H1 (cell line): Measurements from ENCODE around the gene TRAF5. TPM values are rescaled to one million over a fixed set of nuclear protein-coding genes. Genes with fewer than 3 reads are reported as not detected.

Source experiments
- CTCF ChIA-PET: fragments of 300-600 bp; sonication (Branson Sonifier 250); formaldehyde crosslinking; loops from one replicate; lab custom pipeline; 2021; ENCODE audit not compliant: partially characterized antibody; lab: Charles Lee
- POLR2A ChIA-PET: fragments of 300-600 bp; sonication (Branson Sonifier 250); formaldehyde crosslinking; loops from one replicate; lab custom pipeline; 2021; ENCODE audit warnings: inconsistent platforms; ENCODE audit not compliant: partially characterized antibody; lab: Charles Lee
- DNase-seq, 2 experiments: peaks; one replicate each; pipeline versions ENCODE4 v3.0.0 to v3.0.0-alpha.2; 2010 to 2022; ENCODE audit warnings: low spot score in 2 of 2, low read depth in 1 of 2, mixed read lengths in 1 of 2
- FAIRE-seq: peaks from 2 replicates; lab custom pipeline; 2011; peaks lifted over from hg19 to GRCh38; lab: Jason Lieb, UNC
- H2AFZ ChIP-seq: 2 replicates; pipeline ENCODE4 v1.8.1; 2012; ENCODE audit warnings: low read length, inconsistent platforms
- H2AK5ac ChIP-seq: 2 replicates; pipeline ENCODE4 v1.6.1; 2013; ENCODE audit warnings: low read depth, low read length
- H2BK120ac ChIP-seq: replicated peaks from 2 replicates; pipeline ENCODE3; 2013; ENCODE audit warnings: low read depth, low read length, inconsistent platforms
- H2BK12ac ChIP-seq: 2 replicates; pipeline ENCODE4 v1.6.1; 2013; ENCODE audit warnings: low read depth, low read length
- H2BK15ac ChIP-seq: 2 replicates; pipeline ENCODE4 v1.6.1; 2013; ENCODE audit warnings: low read length
- H2BK20ac ChIP-seq: 2 replicates; pipeline ENCODE4 v1.6.1; 2013; ENCODE audit warnings: low read length
- H2BK5ac ChIP-seq: 2 replicates; pipeline ENCODE4 v1.6.1; 2013; ENCODE audit warnings: low read depth, low read length
- H3K14ac ChIP-seq: 2 replicates; pipeline ENCODE4 v1.6.1; 2013; ENCODE audit warnings: inconsistent platforms; ENCODE audit not compliant: insufficient read length
- H3K18ac ChIP-seq: 2 replicates; pipeline ENCODE4 v1.6.1; 2013; ENCODE audit warnings: low read length; ENCODE audit errors: extremely low read depth
- H3K23ac ChIP-seq: 2 replicates; pipeline ENCODE4 v1.6.1; 2013; ENCODE audit warnings: inconsistent platforms; ENCODE audit not compliant: insufficient read length
- H3K23me2 ChIP-seq: 2 replicates; pipeline ENCODE4 v1.6.1; 2013; ENCODE audit warnings: low read depth, low read length
- H3K27ac ChIP-seq: 2 replicates; pipeline ENCODE4 v1.6.1; 2011; ENCODE audit warnings: low read depth, low read length, inconsistent platforms
- H3K27me3 ChIP-seq, 4 experiments: replicated peaks in 1 of 4; 1 replicate in 1 of 4; 2 replicates in 3 of 4; pipeline versions ENCODE4 v1.6.1 to v1.8.1; 2011 to 2013; ENCODE audit warnings: low read length in 3 of 4, mild to moderate bottlenecking in 3 of 4, inconsistent platforms in 2 of 4, mixed read lengths in 2 of 4, moderate library complexity in 1 of 4; ENCODE audit not compliant: control insufficient read depth in 3 of 4, insufficient read depth in 3 of 4; ENCODE audit errors: extremely low read depth in 1 of 4
- H3K36me3 ChIP-seq, 4 experiments: 2 replicates each; pipeline versions ENCODE4 v1.6.1 to v1.8.1; 2011 to 2013; ENCODE audit warnings: mild to moderate bottlenecking in 4 of 4, low read length in 3 of 4, moderate library complexity in 2 of 4, control low read depth in 1 of 4, inconsistent platforms in 1 of 4; ENCODE audit not compliant: insufficient read depth in 4 of 4, control insufficient read depth in 2 of 4
- H3K4ac ChIP-seq: replicated peaks from 2 replicates; pipeline ENCODE3; 2013; ENCODE audit warnings: low read length, low read depth, mixed read lengths, inconsistent platforms; ENCODE audit not compliant: insufficient read length
- H3K4me1 ChIP-seq, 4 experiments: replicated peaks in 1 of 4; 1 replicate in 1 of 4; 2 replicates in 3 of 4; pipeline versions ENCODE4 v1.6.1 to v1.8.1; 2011 to 2013; ENCODE audit warnings: low read length in 3 of 4, inconsistent platforms in 2 of 4, mixed read lengths in 1 of 4; ENCODE audit not compliant: insufficient read depth in 4 of 4, control insufficient read depth in 3 of 4
- H3K4me2 ChIP-seq, 2 experiments: 2 replicates each; pipeline versions ENCODE4 v1.6.1 to v1.8.1; 2011 to 2013; ENCODE audit warnings: low read depth in 2 of 2, low read length in 2 of 2, control low read depth in 1 of 2, inconsistent platforms in 1 of 2, mild to moderate bottlenecking in 1 of 2; ENCODE audit not compliant: insufficient read depth in 1 of 2
- H3K4me3 ChIP-seq, 4 experiments: fragments of 200-600, 300-600 bp in 1 of 4; sonication (generic), shearing (Covaris generic), sonication (Bioruptor Twin) in 1 of 4; 2 replicates each; pipeline versions ENCODE4 v1.5.1 to v1.8.1; 2011 to 2016; ENCODE audit warnings: low read length in 4 of 4, low read depth in 3 of 4, control low read depth in 2 of 4, inconsistent platforms in 2 of 4, mild to moderate bottlenecking in 2 of 4, mixed read lengths in 1 of 4, moderate library complexity in 1 of 4; ENCODE audit not compliant: insufficient read depth in 2 of 4; ENCODE audit errors: extremely low read depth in 1 of 4
- H3K56ac ChIP-seq: replicated peaks from 2 replicates; pipeline ENCODE3; 2013; ENCODE audit warnings: low read depth, mild to moderate bottlenecking, mixed read lengths, low read length, inconsistent platforms; ENCODE audit not compliant: insufficient read length
- H3K79me1 ChIP-seq: 2 replicates; pipeline ENCODE4 v1.6.1; 2013; ENCODE audit warnings: low read depth, low read length, control low read depth
- H3K79me2 ChIP-seq, 2 experiments: 2 replicates each; pipeline versions ENCODE4 v1.6.1 to v1.8.1; 2012 to 2013; ENCODE audit warnings: low read length in 2 of 2, mild to moderate bottlenecking in 2 of 2, inconsistent platforms in 1 of 2; ENCODE audit not compliant: insufficient read depth in 2 of 2, control insufficient read depth in 1 of 2
- H3K9ac ChIP-seq, 4 experiments: replicated peaks in 1 of 4; 1 replicate in 1 of 4; 2 replicates in 3 of 4; pipeline versions ENCODE4 v1.6.1 to v1.8.1; 2011 to 2013; ENCODE audit warnings: low read depth in 3 of 4, low read length in 3 of 4, control low read depth in 2 of 4, mild to moderate bottlenecking in 2 of 4, moderate library complexity in 2 of 4, inconsistent platforms in 1 of 4; ENCODE audit errors: extremely low read depth in 1 of 4
- H3K9me3 ChIP-seq, 2 experiments: 2 replicates each; pipeline versions ENCODE4 v1.6.1 to v1.8.1; 2012 to 2013; ENCODE audit warnings: mild to moderate bottlenecking in 2 of 2, moderate library complexity in 2 of 2, control low read depth in 1 of 2, inconsistent platforms in 1 of 2, low read depth in 1 of 2, low read length in 1 of 2, mixed read lengths in 1 of 2; ENCODE audit not compliant: insufficient read depth in 2 of 2
- H4K20me1 ChIP-seq, 2 experiments: replicated peaks in 1 of 2; 2 replicates each; pipeline versions ENCODE3 to v1.8.1; 2011 to 2013; ENCODE audit warnings: inconsistent platforms in 2 of 2, low read length in 2 of 2, mild to moderate bottlenecking in 1 of 2; ENCODE audit not compliant: insufficient read depth in 2 of 2, control insufficient read depth in 1 of 2
- H4K5ac ChIP-seq: 2 replicates; pipeline ENCODE4 v1.6.1; 2013; ENCODE audit warnings: low read length, low read depth, mixed read lengths, inconsistent platforms; ENCODE audit not compliant: insufficient read length
- H4K8ac ChIP-seq: 2 replicates; pipeline ENCODE4 v1.8.0; 2013; ENCODE audit warnings: mild to moderate bottlenecking, moderate library complexity, low read length, inconsistent platforms; ENCODE audit not compliant: insufficient read depth; ENCODE audit errors: extremely low read depth
- H4K91ac ChIP-seq: replicated peaks from 2 replicates; pipeline ENCODE3; 2013; ENCODE audit warnings: low read length, mixed read lengths, inconsistent platforms; ENCODE audit not compliant: insufficient read length
- BRCA1 ChIP-seq: IDR thresholded peaks from 2 replicates; pipeline ENCODE4 v1.6.1; 2012; ENCODE audit warnings: low read depth, low read length, improper control_type of control experiment
- HDAC2 ChIP-seq, 2 experiments: fragments of 300-600 bp in 1 of 2; sonication (generic) in 1 of 2; IDR thresholded peaks; 2 replicates each; pipeline ENCODE4 v1.6.1; 2011 to 2012; ENCODE audit warnings: low read depth in 2 of 2, low read length in 2 of 2, mild to moderate bottlenecking in 2 of 2, moderate library complexity in 2 of 2, borderline replicate concordance in 1 of 2, inconsistent platforms in 1 of 2
- JUND ChIP-seq: IDR thresholded peaks from 2 replicates; pipeline ENCODE4 v1.6.1; 2011; ENCODE audit warnings: mild to moderate bottlenecking, improper control_type of control experiment, low read length
- KDM1A ChIP-seq: fragments of 200-600, 300-600 bp; sonication (generic); IDR thresholded peaks from 2 replicates; pipeline ENCODE4 v1.7.1; 2016; ENCODE audit warnings: mild to moderate bottlenecking, low read length, borderline replicate concordance
- KDM5A ChIP-seq: fragments of 200-600 bp; IDR thresholded peaks from 2 replicates; pipeline ENCODE4 v1.7.1; 2012; ENCODE audit warnings: mild to moderate bottlenecking, low read length, inconsistent platforms, mixed read lengths
- MAX ChIP-seq: IDR thresholded peaks from 2 replicates; pipeline ENCODE4 v1.6.1; 2012; ENCODE audit warnings: inconsistent platforms
- NANOG ChIP-seq: IDR thresholded peaks from 2 replicates; pipeline ENCODE4 v1.6.1; 2011; ENCODE audit warnings: low read length, low read depth, mild to moderate bottlenecking, inconsistent platforms; ENCODE audit not compliant: insufficient read depth, poor library complexity, severe bottlenecking
- POLR2A ChIP-seq, 2 experiments: IDR thresholded peaks; 1 replicate in 1 of 2; 2 replicates in 1 of 2; pipeline ENCODE4 v1.6.1; 2011; ENCODE audit warnings: low read depth in 2 of 2, low read length in 2 of 2, mild to moderate bottlenecking in 2 of 2; ENCODE audit errors: control extremely low read depth in 1 of 2
- RAD21 ChIP-seq, 2 experiments: IDR thresholded peaks in 1 of 2; conservative IDR thresholded peaks in 1 of 2; 2 replicates each; pipeline ENCODE4 v1.6.1; 2011; ENCODE audit warnings: low read depth in 2 of 2, low read length in 2 of 2, improper control_type of control experiment in 1 of 2, inconsistent platforms in 1 of 2, mild to moderate bottlenecking in 1 of 2, moderate library complexity in 1 of 2
- SIX5 ChIP-seq: IDR thresholded peaks from 2 replicates; pipeline ENCODE4 v1.6.1; 2011; ENCODE audit warnings: mild to moderate bottlenecking, low read depth, low read length
- SP1 ChIP-seq: IDR thresholded peaks from 2 replicates; pipeline ENCODE4 v1.6.1; 2011; ENCODE audit warnings: low read depth, low read length
- TAF7 ChIP-seq: optimal IDR thresholded peaks from 2 replicates; pipeline ENCODE3; 2011; ENCODE audit warnings: low read depth, mild to moderate bottlenecking, inconsistent platforms, low read length, moderate library complexity, borderline replicate concordance
- TEAD4 ChIP-seq: IDR thresholded peaks from 2 replicates; pipeline ENCODE4 v1.6.1; 2012; ENCODE audit warnings: low read depth, low read length, inconsistent platforms, mixed read lengths
- WGBS, 2 experiments: shearing (Covaris generic) in 1 of 2; methylation state at CpG; one replicate each; pipeline versions ENCODE4 v1.1.6 to v1.1.7; 2013 to 2015; ENCODE audit warnings: low lambda C conversion rate in 2 of 2, mixed read lengths in 2 of 2, inconsistent platforms in 1 of 2, low coverage in 1 of 2, missing lambda C conversion rate in 1 of 2; ENCODE audit not compliant: insufficient replicate concordance in 2 of 2, insufficient coverage in 1 of 2, insufficient read length in 1 of 2; ENCODE audit errors: extremely low coverage in 1 of 2, missing lambda C conversion rate in 1 of 2; 5-methylcytosine and 5-hydroxymethylcytosine counted together
- polyA plus RNA-seq, 7 experiments: library from polyadenylated mRNA; depleted of rRNA in 3 of 7; stranded (reverse) in 5 of 7; unstranded in 2 of 7; fragments of >200 nt in 5 of 7; fragments of 200-250 nt in 2 of 7; gene quantifications; 1 replicate in 5 of 7; 2 replicates in 1 of 7; 4 replicates in 1 of 7; pipeline versions ENCODE4 v1.2.1 to v1.2.3, GENCODE V29; 2011 to 2013; ENCODE audit warnings: missing spikeins in 2 of 7, mixed read lengths in 2 of 7
- total RNA-seq: library from RNA; stranded (reverse); fragmentation: NEBNext Ultra II Directional; extraction: Animal tissue kit (Norgen Biotek cat#: 25700); gene quantifications from 2 replicates; pipeline ENCODE4 v1.2.1, GENCODE V29; 2021

The TRAF5 gene
- total and polyA plus RNA-seq, 2 of the 8 experiments (the other 6 are each of a cell fraction or from before 2014, with no cell fraction given): 13.0 to 17.1 TPM

GRCh38 chr1:211280910-211281309 is 45.7 kb upstream of the TRAF5 start:
- no peak for DNase-seq
- Histone ChIP-seq H4K5ac (no peak overlapping the region), H2AK5ac (no peak overlapping the region), H3K79me1 (no peaks in the 10 kb centered on the region), H3K23me2 (no peaks in the 10 kb centered on the region), H3K9ac (no peak overlapping the region), H2BK15ac (no peak overlapping the region), H2BK12ac (no peak overlapping the region), H2AFZ (no peak overlapping the region), H3K9me3 (no peaks in the 10 kb centered on the region), H2BK120ac (no peak overlapping the region), H3K23ac (no peak overlapping the region), H4K8ac (no peak overlapping the region), H4K20me1 (no peaks in the 10 kb centered on the region), H3K79me2 (no peaks in the 10 kb centered on the region), H2BK5ac (no peak overlapping the region), H3K14ac (no peak overlapping the region), H3K4ac (no peak overlapping the region), H3K56ac (no peak overlapping the region), H2BK20ac (no peak overlapping the region), H3K27me3 (no peaks in the 10 kb centered on the region), H3K18ac (no peak overlapping the region), H3K4me1 (no peaks in the 10 kb centered on the region), H3K27ac (no peak overlapping the region), H4K91ac (no peak overlapping the region), H3K4me3 (no peak overlapping the region), H3K36me3 (peaks cover 2 to 57% (median 27%) of the 10 kb centered on the region in 4 experiments; a peak in 7 of 8 replicates), H3K4me2 (no peak overlapping the region)
- no peak for FAIRE-seq
- POLR2A ChIA-PET: no interaction called here
- 92% methylated on average over 3 of the region's 4 CpGs; no CpG with 5 or more reads in 1 of the 2 experiments for WGBS, 2 experiments
- no peak for TF ChIP-seq TEAD4
- TF ChIP-seq SIX5: no peak
- no peak for TF ChIP-seq MAX
- no peak for TF ChIP-seq KDM5A
- TF ChIP-seq HDAC2 (IDR thresholded peaks at IDR 0.05; ENCODE audit: borderline replicate concordance in 1 of 2, low read depth in 2 of 2, low read length in 2 of 2): no peak
- no peak for TF ChIP-seq JUND
- no peak for TF ChIP-seq POLR2A (IDR thresholded peaks at IDR 0.05; ENCODE audit: control extremely low read depth in 1 of 2, low read depth in 2 of 2, low read length in 2 of 2)
- no peak for TF ChIP-seq KDM1A
- TF ChIP-seq TAF7: no peak
- no peak for TF ChIP-seq BRCA1
- no peak for TF ChIP-seq RAD21 (IDR thresholded peaks at IDR 0.05 in 1 of 2, conservative IDR thresholded peaks at IDR 0.05 in 1 of 2; ENCODE audit: low read depth in 2 of 2, low read length in 2 of 2)
- no peak for TF ChIP-seq SP1
- no peak for TF ChIP-seq NANOG
- CTCF ChIA-PET: interaction anchor here (0.6 to 0.8 kb wide), 2 partner anchors 16 to 267 kb away, joined by 3 read pairs; no protein-coding TSS in a partner anchor
